DOHH2 (cell line): Measurements from ENCODE around the gene TUB.

Source experiments
- H3F3A ChIP-seq: fragments of 200-600 bp; sonication (generic), shearing (Covaris generic); 2 replicates; pipeline ENCODE4 v1.6.0; 2016; ENCODE audit warnings: antibody characterized with exemption, mild to moderate bottlenecking; ENCODE audit not compliant: control insufficient read depth, insufficient read depth
- H3K27ac ChIP-seq: fragments of 200-600 bp; sonication (generic); 2 replicates; pipeline ENCODE4 v1.5.1; 2014; ENCODE audit warnings: low read depth, mild to moderate bottlenecking, low read length, moderate library complexity
- H3K27me3 ChIP-seq: fragments of 200-600 bp; sonication (generic); 2 replicates; pipeline ENCODE4 v1.6.1; 2014; ENCODE audit warnings: mild to moderate bottlenecking, low read length, mixed read lengths; ENCODE audit not compliant: control insufficient read depth
- H3K36me3 ChIP-seq: fragments of 200-600 bp; sonication (generic); 2 replicates; pipeline ENCODE4 v1.6.1; 2014; ENCODE audit warnings: mild to moderate bottlenecking, low read length, moderate library complexity, mixed read lengths; ENCODE audit not compliant: control insufficient read depth
- H3K4me1 ChIP-seq: fragments of 200-600 bp; sonication (generic); 2 replicates; pipeline ENCODE4 v1.6.1; 2014; ENCODE audit warnings: mild to moderate bottlenecking, low read length, mixed read lengths; ENCODE audit not compliant: control insufficient read depth
- H3K4me2 ChIP-seq: fragments of 200-600 bp; sonication (generic); 2 replicates; pipeline ENCODE4 v1.6.0; 2014; ENCODE audit warnings: mild to moderate bottlenecking, low read length, moderate library complexity
- H3K4me3 ChIP-seq: fragments of 200-600 bp; sonication (generic); 2 replicates; pipeline ENCODE4 v1.5.1; 2014; ENCODE audit warnings: mild to moderate bottlenecking, low read length, mixed read lengths
- H3K79me2 ChIP-seq: fragments of 200-600 bp; sonication (generic); 2 replicates; pipeline ENCODE4 v1.6.1; 2014; ENCODE audit warnings: mild to moderate bottlenecking, low read length, mixed read lengths; ENCODE audit not compliant: control insufficient read depth
- H3K9me2 ChIP-seq: fragments of 200-600 bp; sonication (generic); replicated peaks from 2 replicates; pipeline ENCODE4 v1.6.1; 2014; ENCODE audit warnings: mild to moderate bottlenecking, low read length, mixed read lengths; ENCODE audit not compliant: control insufficient read depth
- H3K9me3 ChIP-seq: fragments of 200-600 bp; sonication (generic); 2 replicates; pipeline ENCODE4 v1.6.1; 2014; ENCODE audit warnings: antibody characterized with exemption, low read length, mixed read lengths; ENCODE audit not compliant: control insufficient read depth, insufficient read depth
- H4K20me1 ChIP-seq: fragments of 200-600 bp; sonication (generic); 2 replicates; pipeline ENCODE4 v1.6.0; 2014; ENCODE audit warnings: low read depth, mild to moderate bottlenecking, antibody characterized with exemption, low read length, moderate library complexity; ENCODE audit not compliant: control insufficient read depth, insufficient read depth
- CTCF ChIP-seq: fragments of 200-600 bp; sonication (generic); IDR thresholded peaks from one replicate; pipeline ENCODE4 v1.5.1; 2014; ENCODE audit warnings: antibody characterized with exemption, mild to moderate bottlenecking, low read depth, low read length; ENCODE audit not compliant: poor library complexity, severe bottlenecking
- EZH2phosphoT487 ChIP-seq: fragments of 200-600 bp; sonication (generic); IDR thresholded peaks from 2 replicates; pipeline ENCODE4 v1.6.1; 2017; ENCODE audit warnings: borderline replicate concordance, mild to moderate bottlenecking, antibody characterized with exemption, low read length, moderate library complexity, mixed read lengths

The TUB gene

GRCh38 chr11:8067929-8068575 is 13.0 kb upstream of the TUB start:
- no peak overlapping the region for H3K4me3 ChIP-seq
- peaks cover 6% of the 10 kb centered on the region for H3K4me1 ChIP-seq
- no peaks in the 10 kb centered on the region for H3F3A ChIP-seq
- H3K9me3 ChIP-seq = no peaks in the 10 kb centered on the region
- TF ChIP-seq EZH2phosphoT487 (no peak), CTCF (no peak)
- no peak overlapping the region for H3K4me2 ChIP-seq
- no peaks in the 10 kb centered on the region for H3K79me2 ChIP-seq
- peaks cover 5% of the 10 kb centered on the region; the same call in 1 of the 2 replicates for H3K27me3 ChIP-seq
- no peaks in the 10 kb centered on the region for H4K20me1 ChIP-seq
- H3K36me3 ChIP-seq = no peaks in the 10 kb centered on the region
- no peaks in the 10 kb centered on the region for H3K9me2 ChIP-seq
- H3K27ac ChIP-seq = no peak overlapping the region

GRCh38 chr11:8068605-8069221 is 12.3 kb upstream of the TUB start:
- Histone ChIP-seq H3K27ac (no peak overlapping the region), H3K4me3 (no peak overlapping the region), H3K4me1 (peaks cover 6% of the 10 kb centered on the region), H3K4me2 (no peak overlapping the region), H3K36me3 (no peaks in the 10 kb centered on the region), H3K27me3 (peaks cover 7% of the 10 kb centered on the region; the same call in 1 of the 2 replicates), H4K20me1 (no peaks in the 10 kb centered on the region), H3K79me2 (no peaks in the 10 kb centered on the region), H3K9me2 (no peaks in the 10 kb centered on the region), H3K9me3 (no peaks in the 10 kb centered on the region), H3F3A (no peaks in the 10 kb centered on the region)
- TF ChIP-seq EZH2phosphoT487 = no peak
- TF ChIP-seq CTCF = no peak

- Histone ChIP-seq H3K36me3 (no peaks in the 10 kb centered on the region), H3K27ac (no peak overlapping the region), H3K9me3 (no peaks in the 10 kb centered on the region), H3F3A (no peaks in the 10 kb centered on the region), H3K27me3 (peaks cover 8% of the 10 kb centered on the region; the same call in 1 of the 2 replicates), H3K4me1 (peaks cover 6% of the 10 kb centered on the region), H3K9me2 (no peaks in the 10 kb centered on the region), H4K20me1 (no peaks in the 10 kb centered on the region), H3K4me2 (no peak overlapping the region), H3K79me2 (no peaks in the 10 kb centered on the region), H3K4me3 (no peak overlapping the region)
- TF ChIP-seq EZH2phosphoT487 = no peak
- TF ChIP-seq CTCF = no peak
Measured at GRCh38 chr11:8069771-8070170, 11.2 kb upstream of the TUB start.
